Stimulated activated CD4-positive, alpha-beta T cell treated with anti-CD3 and anti-CD28 coated beads, Interleukin-15, amount 100 ng/mL, for 24 hours (primary cell): ENCODE data around the gene HMBS.
A peak's percentile ranks its signal among the peaks of the same experiment; 100 is the strongest.

Source experiments
- DNase-seq: peaks from one replicate; pipeline ENCODE4 v3.0.0-alpha.2; 2020

Gene HMBS

GRCh38 chr11:119077839-119078238 lies 6.8 kb upstream of the HMBS start:
- no peak for DNase-seq

GRCh38 chr11:119078675-119079420 lies 5.8 kb upstream of the HMBS start:
- DNase-seq = no peak

- DNase-seq = no peak
These were observed 2.9 kb upstream of the HMBS start for GRCh38 chr11:119081682-119082260.

GRCh38 chr11:119085437-119085847 lies 761 bp downstream of the HMBS start:
- peak; percentile 59 for DNase-seq

- no peak for DNase-seq
These were observed 2.4 kb downstream of the HMBS start for GRCh38 chr11:119087123-119087522.

- DNase-seq = no peak
These were observed 3.1 kb downstream of the HMBS start for GRCh38 chr11:119087747-119088241.

GRCh38 chr11:119088406-119088805 lies 3.7 kb downstream of the HMBS start:
- no peak for DNase-seq

GRCh38 chr11:119089319-119089718 lies 4.6 kb downstream of the HMBS start:
- DNase-seq = no peak

- peak; percentile 19 for DNase-seq
These were observed 6.5 kb downstream of the HMBS start for GRCh38 chr11:119091178-119091577.

- peak; percentile 34 for DNase-seq
These were observed 7.5 kb downstream of the HMBS start for GRCh38 chr11:119091966-119092879.

GRCh38 chr11:119092880-119093842 lies 8.5 kb downstream of the HMBS start:
- DNase-seq = no peak

- peak; percentile 65 for DNase-seq
These were observed 9.5 kb downstream of the HMBS start for GRCh38 chr11:119093942-119094815.

- DNase-seq = no peak
These were observed 10.1 kb downstream of the HMBS start for GRCh38 chr11:119094816-119095065.

- peak; percentile 99 for DNase-seq
These were observed 10.6 kb downstream of the HMBS start for GRCh38 chr11:119095066-119095880.

- no peak for DNase-seq
These were observed 15.0 kb downstream of the HMBS start for GRCh38 chr11:119099711-119100110.

GRCh38 chr11:119100246-119100970 lies 15.7 kb downstream of the HMBS start:
- DNase-seq = no peak

- DNase-seq = peak; percentile 61
These were observed 16.5 kb downstream of the HMBS start for GRCh38 chr11:119100994-119101758.

- peak; percentile 91 for DNase-seq
These were observed 17.2 kb downstream of the HMBS start, which contains the start of gene DPAGT1 for GRCh38 chr11:119101759-119102423. Gene DPAGT1, minus strand, starts transcription at chr11:119101853. Its CDS starts 198 bp downstream, at chr11:119101655.
